Ishikawa (cell line): ENCODE results near the gene CENATAC.

ENCODE experiments used
- CEBPB ChIP-seq: IDR thresholded peaks from 2 replicates; pipeline ENCODE4 v1.6.1; 2012
- CREB1 ChIP-seq: IDR thresholded peaks from 2 replicates; pipeline ENCODE4 v1.6.1; 2012; ENCODE audit warnings: low read depth
- EGR1 ChIP-seq: IDR thresholded peaks from 2 replicates; pipeline ENCODE4 v1.6.1; 2012
- EP300 ChIP-seq: IDR thresholded peaks from 2 replicates; pipeline ENCODE4 v1.6.1; 2012; ENCODE audit warnings: borderline replicate concordance
- FOXM1 ChIP-seq: IDR thresholded peaks from 2 replicates; pipeline ENCODE4 v1.6.1; 2012; ENCODE audit warnings: low read depth, borderline replicate concordance
- NFIC ChIP-seq: IDR thresholded peaks from 2 replicates; pipeline ENCODE4 v1.6.1; 2012
- RAD21 ChIP-seq: IDR thresholded peaks from 2 replicates; pipeline ENCODE4 v1.6.1; 2012; ENCODE audit warnings: low read depth
- REST ChIP-seq: IDR thresholded peaks from 2 replicates; pipeline ENCODE4 v1.6.1; 2012; ENCODE audit warnings: low read depth, mild to moderate bottlenecking
- TAF1 ChIP-seq: IDR thresholded peaks from 2 replicates; pipeline ENCODE4 v1.6.1; 2012; ENCODE audit warnings: low read depth, mild to moderate bottlenecking
- TCF12 ChIP-seq: IDR thresholded peaks from 2 replicates; pipeline ENCODE4 v1.6.1; 2012; ENCODE audit warnings: low read depth
- TEAD4 ChIP-seq: IDR thresholded peaks from 2 replicates; pipeline ENCODE4 v1.6.1; 2012
- YY1 ChIP-seq: IDR thresholded peaks from 2 replicates; pipeline ENCODE4 v1.6.1; 2012; ENCODE audit warnings: low read depth
- ZBTB7A ChIP-seq: IDR thresholded peaks from 2 replicates; pipeline ENCODE4 v1.6.1; 2012; ENCODE audit warnings: low read depth
- TF ChIP-seq, protein P1 (sequence below): IDR thresholded peaks from 2 replicates; pipeline ENCODE4 v1.6.1; 2012
- TF ChIP-seq, protein P2 (sequence below): IDR thresholded peaks from 2 replicates; pipeline ENCODE4 v1.6.1; 2012

Gene CENATAC

DNA sequence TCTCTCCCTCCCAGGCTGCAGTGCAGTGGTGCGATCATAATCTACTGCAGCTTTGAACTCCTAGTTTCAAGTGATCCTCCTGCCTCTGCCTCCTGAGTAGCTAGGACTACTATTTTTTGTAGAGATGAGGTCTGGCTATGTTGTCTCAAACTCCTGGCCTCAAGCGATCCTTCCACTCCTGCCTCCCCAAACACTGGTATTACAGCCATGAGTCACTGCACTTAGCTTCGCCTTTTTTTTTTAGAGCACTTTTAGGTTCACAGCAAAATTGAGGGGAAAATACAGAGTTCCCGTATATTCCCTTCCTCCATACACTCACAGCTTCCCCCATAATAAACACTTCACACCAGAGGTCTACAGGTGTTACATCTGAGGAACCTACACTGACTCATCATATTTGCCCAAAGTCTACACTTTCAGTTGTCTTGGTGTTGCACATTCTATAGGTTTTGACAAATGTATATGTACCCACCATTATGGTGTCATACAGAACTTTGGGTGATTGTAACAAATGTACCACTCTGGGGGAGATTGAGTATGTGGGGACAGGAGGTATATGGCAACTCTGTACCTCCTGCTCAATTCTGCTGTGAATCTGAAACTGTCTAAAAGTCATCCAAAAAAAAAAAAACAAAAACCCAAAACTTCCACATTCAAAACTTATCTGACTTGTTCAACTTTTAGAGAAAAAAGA, 44.0 kb downstream of the CENATAC start:
- TF ChIP-seq, protein P1, sequence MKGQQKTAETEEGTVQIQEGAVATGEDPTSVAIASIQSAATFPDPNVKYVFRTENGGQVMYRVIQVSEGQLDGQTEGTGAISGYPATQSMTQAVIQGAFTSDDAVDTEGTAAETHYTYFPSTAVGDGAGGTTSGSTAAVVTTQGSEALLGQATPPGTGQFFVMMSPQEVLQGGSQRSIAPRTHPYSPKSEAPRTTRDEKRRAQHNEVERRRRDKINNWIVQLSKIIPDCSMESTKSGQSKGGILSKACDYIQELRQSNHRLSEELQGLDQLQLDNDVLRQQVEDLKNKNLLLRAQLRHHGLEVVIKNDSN = no peak
- TF ChIP-seq FOXM1 (no peak), EGR1 (no peak), TAF1 (no peak), TCF12 (no peak), YY1 (no peak), RAD21 (no peak)
- TF ChIP-seq, protein P2, sequence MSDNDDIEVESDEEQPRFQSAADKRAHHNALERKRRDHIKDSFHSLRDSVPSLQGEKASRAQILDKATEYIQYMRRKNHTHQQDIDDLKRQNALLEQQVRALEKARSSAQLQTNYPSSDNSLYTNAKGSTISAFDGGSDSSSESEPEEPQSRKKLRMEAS = no peak

GRCh38 chr11:119042927-119043326, 45.0 kb downstream of the CENATAC start:
- TF ChIP-seq, protein P2 = no peak
- no peak for TF ChIP-seq RAD21
- no peak for TF ChIP-seq EGR1
- TF ChIP-seq, protein P1 = no peak
- no peak for TF ChIP-seq FOXM1
- no peak for TF ChIP-seq CREB1
- TF ChIP-seq NFIC = no peak
- no peak for TF ChIP-seq EP300
- TF ChIP-seq YY1 = no peak
- TF ChIP-seq REST = no peak
- TF ChIP-seq TAF1 = no peak
- no peak for TF ChIP-seq TCF12
- no peak for TF ChIP-seq CEBPB
- no peak for TF ChIP-seq ZBTB7A
- TF ChIP-seq TEAD4 = no peak

DNA sequence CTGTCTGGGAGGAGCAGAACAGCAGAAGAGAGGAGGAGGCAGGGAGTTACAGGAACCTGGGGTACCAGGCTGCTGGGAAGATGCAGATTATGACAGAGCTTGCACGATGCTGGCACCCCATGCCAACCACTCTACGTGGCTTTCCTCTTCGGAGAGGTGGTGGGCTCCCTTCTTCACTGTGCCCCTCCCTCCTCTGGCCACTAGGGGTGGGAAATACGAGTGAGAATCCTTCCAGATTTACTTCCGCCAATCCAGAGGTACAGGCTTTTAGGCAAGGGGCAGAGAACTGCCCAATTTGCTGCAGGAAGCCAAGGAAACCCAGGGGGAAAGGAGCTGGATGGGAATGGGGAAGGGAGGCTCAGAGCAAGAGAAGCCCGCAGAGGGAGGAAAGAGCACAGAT, 46.8 kb downstream of the CENATAC start:
- TF ChIP-seq EGR1 = no peak
- TF ChIP-seq EP300 = no peak
- TF ChIP-seq NFIC = no peak

DNA sequence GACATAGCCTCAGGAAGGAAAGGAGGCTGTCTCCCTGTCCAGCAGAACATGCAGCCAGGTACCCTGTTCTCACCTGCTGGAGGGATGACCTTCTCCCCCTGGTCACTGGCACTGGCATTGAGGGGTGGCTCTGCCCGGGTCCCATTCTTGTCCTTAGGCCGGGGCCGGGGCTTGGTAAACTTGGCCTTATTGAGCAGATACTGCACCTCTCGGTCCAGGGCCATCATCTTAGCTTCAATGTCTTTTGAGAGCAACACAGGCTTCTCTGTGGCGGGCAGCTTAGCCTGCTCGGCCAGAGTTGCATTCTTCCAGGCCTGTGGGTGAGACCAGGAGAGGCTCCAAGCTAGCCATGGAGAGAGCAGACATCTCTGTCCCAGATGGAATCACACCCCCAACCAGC, 48.6 kb downstream of the CENATAC start:
- TF ChIP-seq RAD21 = no peak
- TF ChIP-seq ZBTB7A = no peak
- no peak for TF ChIP-seq TEAD4
- TF ChIP-seq FOXM1 = no peak
- TF ChIP-seq CREB1 = no peak
- TF ChIP-seq, protein P2 = no peak
- no peak for TF ChIP-seq EP300
- TF ChIP-seq TAF1 = no peak
- no peak for TF ChIP-seq EGR1
- TF ChIP-seq REST = no peak
- TF ChIP-seq, protein P1 = no peak

DNA sequence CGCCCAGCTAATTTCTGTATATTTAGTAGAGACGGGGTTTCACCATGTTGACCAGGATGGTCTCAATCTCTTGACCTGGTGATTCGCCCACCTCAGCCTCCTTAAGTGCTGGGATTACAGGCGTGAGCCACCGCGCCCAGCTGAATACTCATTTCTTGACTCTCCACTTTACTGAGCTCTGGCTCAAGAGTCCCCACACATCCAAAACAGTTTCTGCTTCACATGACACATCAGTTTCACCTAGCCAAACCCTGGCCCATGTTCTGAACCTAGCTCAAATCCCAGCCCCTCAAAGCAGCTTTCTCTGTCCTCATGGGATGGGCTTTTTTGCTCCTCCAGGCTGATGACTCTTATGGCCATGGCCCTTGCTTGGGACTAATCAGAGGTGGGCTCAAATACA, 49.3 kb downstream of the CENATAC start:
- no peak for TF ChIP-seq YY1
- TF ChIP-seq ZBTB7A = no peak
- no peak for TF ChIP-seq EGR1
- no peak for TF ChIP-seq TAF1
- no peak for TF ChIP-seq RAD21
- no peak for TF ChIP-seq REST
- TF ChIP-seq TEAD4 = no peak
- TF ChIP-seq, protein P2 = no peak
- no peak for TF ChIP-seq TCF12
- TF ChIP-seq FOXM1 = no peak
- no peak for TF ChIP-seq CEBPB
- TF ChIP-seq NFIC = no peak
- TF ChIP-seq CREB1 = no peak
- TF ChIP-seq, protein P1 = no peak
- TF ChIP-seq EP300 = no peak
